Measurements from ENCODE around the gene FAM151B.
"Not testable (repeated sequence)": the region's sequence is repeated elsewhere in the genome, so short reads cannot be mapped to it uniquely, and the experiment has no call there.

Gene FAM151B

GRCh38 chr5:80487829-80488721 lies at the start of gene FAM151B:
TSS of gene FAM151B (plus strand) at chr5:80488100. CDS start at chr5:80488124, 24 bp downstream.
- peak within 1 kb of the TSS; percentile 82 to 85 for H3K4me3 ChIP-seq (ENCODE audit: low read length in 2 of 2)
- no peaks in the 10 kb centered on the region for H3K9me3 ChIP-seq (ENCODE audit: control insufficient read depth in 2 of 2, low read length in 2 of 2)
- H3K9ac ChIP-seq (ENCODE audit: low read depth in 1 of 2, low read length in 2 of 2) = peak within 1 kb of the TSS; percentile 74 to 83
- H3K4me1 ChIP-seq (ENCODE audit: control insufficient read depth in 2 of 2, insufficient read depth in 2 of 2, low read length in 2 of 2) = peaks cover 0 to 5% of the 10 kb centered on the region in 2 donors
- no peaks in the 10 kb centered on the region for H3K36me3 ChIP-seq (ENCODE audit: control insufficient read depth in 2 of 2, insufficient read depth in 2 of 2, low read length in 2 of 2)
- no peaks in the 10 kb centered on the region for H3K27me3 ChIP-seq (ENCODE audit: control insufficient read depth in 2 of 2, insufficient read depth in 2 of 2, low read length in 2 of 2)
- H3K27ac ChIP-seq (ENCODE audit: low read depth in 2 of 2, low read length in 2 of 2) = peak within 1 kb of the TSS; percentile 74 to 77

GRCh38 chr5:80438739-80439138 lies 49.2 kb upstream of the FAM151B start:
- H3K4me1 ChIP-seq (ENCODE audit: control insufficient read depth in 2 of 2, insufficient read depth in 2 of 2, low read length in 2 of 2) = no peaks in the 10 kb centered on the region
- H3K27me3 ChIP-seq (ENCODE audit: control insufficient read depth in 2 of 2, insufficient read depth in 2 of 2, low read length in 2 of 2) = no peaks in the 10 kb centered on the region
- no peaks in the 10 kb centered on the region for H3K9me3 ChIP-seq (ENCODE audit: control insufficient read depth in 2 of 2, low read length in 2 of 2)
- H3K4me3 ChIP-seq (ENCODE audit: low read length in 2 of 2) = no peak overlapping the region
- H3K27ac ChIP-seq (ENCODE audit: low read depth in 2 of 2, low read length in 2 of 2) = no peak overlapping the region
- no peak overlapping the region for H3K9ac ChIP-seq (ENCODE audit: low read depth in 1 of 2, low read length in 2 of 2)
- peaks cover 29 to 50% of the 10 kb centered on the region in 2 donors for H3K36me3 ChIP-seq (ENCODE audit: control insufficient read depth in 2 of 2, insufficient read depth in 2 of 2, low read length in 2 of 2)

- Histone ChIP-seq H3K4me1 (ENCODE audit: control insufficient read depth in 2 of 2, insufficient read depth in 2 of 2, low read length in 2 of 2) (no peaks in the 10 kb centered on the region), H3K4me3 (ENCODE audit: low read length in 2 of 2) (no peak overlapping the region), H3K9ac (ENCODE audit: low read depth in 1 of 2, low read length in 2 of 2) (no peak overlapping the region), H3K27ac (ENCODE audit: low read depth in 2 of 2, low read length in 2 of 2) (no peak overlapping the region), H3K36me3 (ENCODE audit: control insufficient read depth in 2 of 2, insufficient read depth in 2 of 2, low read length in 2 of 2) (peaks cover 29 to 54% of the 10 kb centered on the region in 2 donors), H3K9me3 (ENCODE audit: control insufficient read depth in 2 of 2, low read length in 2 of 2) (no peaks in the 10 kb centered on the region), H3K27me3 (ENCODE audit: control insufficient read depth in 2 of 2, insufficient read depth in 2 of 2, low read length in 2 of 2) (no peaks in the 10 kb centered on the region)
Observed at GRCh38 chr5:80439213-80439612, 48.7 kb upstream of the FAM151B start.

GRCh38 chr5:80442742-80443141 lies 45.2 kb upstream of the FAM151B start:
- Histone ChIP-seq H3K9me3 (ENCODE audit: control insufficient read depth in 2 of 2, low read length in 2 of 2) (no peaks in the 10 kb centered on the region), H3K4me1 (ENCODE audit: control insufficient read depth in 2 of 2, insufficient read depth in 2 of 2, low read length in 2 of 2) (no peaks in the 10 kb centered on the region), H3K27me3 (ENCODE audit: control insufficient read depth in 2 of 2, insufficient read depth in 2 of 2, low read length in 2 of 2) (no peaks in the 10 kb centered on the region), H3K4me3 (ENCODE audit: low read length in 2 of 2) (no peak overlapping the region), H3K9ac (ENCODE audit: low read depth in 1 of 2, low read length in 2 of 2) (no peak overlapping the region), H3K27ac (ENCODE audit: low read depth in 2 of 2, low read length in 2 of 2) (no peak overlapping the region), H3K36me3 (ENCODE audit: control insufficient read depth in 2 of 2, insufficient read depth in 2 of 2, low read length in 2 of 2) (peaks cover 17 to 38% of the 10 kb centered on the region in 2 donors)

GRCh38 chr5:80453366-80453765 lies 34.5 kb upstream of the FAM151B start:
- H3K36me3 ChIP-seq (ENCODE audit: control insufficient read depth in 2 of 2, insufficient read depth in 2 of 2, low read length in 2 of 2) = peaks cover 23 to 27% of the 10 kb centered on the region in 2 donors

GRCh38 chr5:80463269-80463668 lies 24.6 kb upstream of the FAM151B start:
- H3K36me3 ChIP-seq (ENCODE audit: control insufficient read depth in 2 of 2, insufficient read depth in 2 of 2, low read length in 2 of 2) = peaks cover 26 to 28% of the 10 kb centered on the region in 2 donors
- H3K4me1 ChIP-seq (ENCODE audit: control insufficient read depth in 2 of 2, insufficient read depth in 2 of 2, low read length in 2 of 2) = no peaks in the 10 kb centered on the region
- H3K27me3 ChIP-seq (ENCODE audit: control insufficient read depth in 2 of 2, insufficient read depth in 2 of 2, low read length in 2 of 2) = no peaks in the 10 kb centered on the region
- H3K9ac ChIP-seq (ENCODE audit: low read depth in 1 of 2, low read length in 2 of 2) = no peak overlapping the region
- peaks cover 0 to 5% of the 10 kb centered on the region in 2 donors for H3K9me3 ChIP-seq (ENCODE audit: control insufficient read depth in 2 of 2, low read length in 2 of 2)
- no peak overlapping the region for H3K4me3 ChIP-seq (ENCODE audit: low read length in 2 of 2)
- H3K27ac ChIP-seq (ENCODE audit: low read depth in 2 of 2, low read length in 2 of 2) = no peak overlapping the region

More at GRCh38 chr5:80453366-80453765, 34.5 kb upstream of the FAM151B start:
- no peak overlapping the region for H3K27ac ChIP-seq (ENCODE audit: low read depth in 2 of 2, low read length in 2 of 2)
- H3K9me3 ChIP-seq (ENCODE audit: control insufficient read depth in 2 of 2, low read length in 2 of 2) = no peaks in the 10 kb centered on the region
- H3K4me1 ChIP-seq (ENCODE audit: control insufficient read depth in 2 of 2, insufficient read depth in 2 of 2, low read length in 2 of 2) = no peaks in the 10 kb centered on the region
- no peaks in the 10 kb centered on the region for H3K27me3 ChIP-seq (ENCODE audit: control insufficient read depth in 2 of 2, insufficient read depth in 2 of 2, low read length in 2 of 2)
- no peak overlapping the region for H3K9ac ChIP-seq (ENCODE audit: low read depth in 1 of 2, low read length in 2 of 2)
- H3K4me3 ChIP-seq (ENCODE audit: low read length in 2 of 2) = no peak overlapping the region

GRCh38 chr5:80466669-80467485 lies 21.0 kb upstream of the FAM151B start:
- Histone ChIP-seq H3K9ac (ENCODE audit: low read depth in 1 of 2, low read length in 2 of 2) (no peak overlapping the region), H3K36me3 (ENCODE audit: control insufficient read depth in 2 of 2, insufficient read depth in 2 of 2, low read length in 2 of 2) (peaks cover 12 to 34% of the 10 kb centered on the region in 2 donors), H3K27ac (ENCODE audit: low read depth in 2 of 2, low read length in 2 of 2) (no peak overlapping the region), H3K9me3 (ENCODE audit: control insufficient read depth in 2 of 2, low read length in 2 of 2) (peaks cover 0 to 7% of the 10 kb centered on the region in 2 donors), H3K27me3 (ENCODE audit: control insufficient read depth in 2 of 2, insufficient read depth in 2 of 2, low read length in 2 of 2) (no peaks in the 10 kb centered on the region), H3K4me3 (ENCODE audit: low read length in 2 of 2) (no peak overlapping the region), H3K4me1 (ENCODE audit: control insufficient read depth in 2 of 2, insufficient read depth in 2 of 2, low read length in 2 of 2) (no peaks in the 10 kb centered on the region)

- H3K9ac ChIP-seq (ENCODE audit: low read depth in 1 of 2, low read length in 2 of 2) = no peak overlapping the region
- H3K4me1 ChIP-seq (ENCODE audit: control insufficient read depth in 2 of 2, insufficient read depth in 2 of 2, low read length in 2 of 2) = no peaks in the 10 kb centered on the region
- H3K27ac ChIP-seq (ENCODE audit: low read depth in 2 of 2, low read length in 2 of 2) = no peak overlapping the region
- peaks cover 8 to 25% of the 10 kb centered on the region in 2 donors for H3K36me3 ChIP-seq (ENCODE audit: control insufficient read depth in 2 of 2, insufficient read depth in 2 of 2, low read length in 2 of 2)
- no peak overlapping the region for H3K4me3 ChIP-seq (ENCODE audit: low read length in 2 of 2)
- H3K9me3 ChIP-seq (ENCODE audit: control insufficient read depth in 2 of 2, low read length in 2 of 2) = peaks cover 0 to 5% of the 10 kb centered on the region in 2 donors
- no peaks in the 10 kb centered on the region for H3K27me3 ChIP-seq (ENCODE audit: control insufficient read depth in 2 of 2, insufficient read depth in 2 of 2, low read length in 2 of 2)
Observed at GRCh38 chr5:80468131-80468530, 19.8 kb upstream of the FAM151B start.

GRCh38 chr5:80470631-80471030 lies 17.3 kb upstream of the FAM151B start:
- not testable (repeated sequence) for H3K9me3 ChIP-seq (ENCODE audit: control insufficient read depth in 2 of 2, low read length in 2 of 2); H3K4me3 ChIP-seq (ENCODE audit: low read length in 2 of 2); H3K4me1 ChIP-seq (ENCODE audit: control insufficient read depth in 2 of 2, insufficient read depth in 2 of 2, low read length in 2 of 2); H3K9ac ChIP-seq (ENCODE audit: low read depth in 1 of 2, low read length in 2 of 2); H3K27ac ChIP-seq (ENCODE audit: low read depth in 2 of 2, low read length in 2 of 2); H3K27me3 ChIP-seq (ENCODE audit: control insufficient read depth in 2 of 2, insufficient read depth in 2 of 2, low read length in 2 of 2)
- peaks cover 26 to 32% of the 10 kb centered on the region in 2 donors for H3K36me3 ChIP-seq (ENCODE audit: control insufficient read depth in 2 of 2, insufficient read depth in 2 of 2, low read length in 2 of 2)

- no peaks in the 10 kb centered on the region for H3K4me1 ChIP-seq (ENCODE audit: control insufficient read depth in 2 of 2, insufficient read depth in 2 of 2, low read length in 2 of 2)
- peaks cover 0 to 2% of the 10 kb centered on the region in 2 donors for H3K9me3 ChIP-seq (ENCODE audit: control insufficient read depth in 2 of 2, low read length in 2 of 2)
- H3K27ac ChIP-seq (ENCODE audit: low read depth in 2 of 2, low read length in 2 of 2) = no peak overlapping the region
- H3K36me3 ChIP-seq (ENCODE audit: control insufficient read depth in 2 of 2, insufficient read depth in 2 of 2, low read length in 2 of 2) = peaks cover 21 to 23% of the 10 kb centered on the region in 2 donors
- no peaks in the 10 kb centered on the region for H3K27me3 ChIP-seq (ENCODE audit: control insufficient read depth in 2 of 2, insufficient read depth in 2 of 2, low read length in 2 of 2)
- H3K4me3 ChIP-seq (ENCODE audit: low read length in 2 of 2) = no peak overlapping the region
- H3K9ac ChIP-seq (ENCODE audit: low read depth in 1 of 2, low read length in 2 of 2) = no peak overlapping the region
Observed at GRCh38 chr5:80474929-80475328, 13.0 kb upstream of the FAM151B start.

Data from mucosa of rectum (tissue), 2 donors.